Measurements from ENCODE around the gene MIAT.
"Not testable (repeated sequence)": the region's sequence is repeated elsewhere in the genome, so short reads cannot be mapped to it uniquely, and the experiment has no call there.

Gene MIAT

GRCh38 chr22:26656891-26657851 is at the start of gene MIAT:
MIAT (plus strand) TSS chr22:26657588.
- peak; percentile 76 for DNase-seq

GRCh38 chr22:26608129-26608528 is 49.3 kb upstream of the MIAT start:
- DNase-seq: no peak

- DNase-seq: no peak
Observed at GRCh38 chr22:26609287-26609686, 48.1 kb upstream of the MIAT start.

GRCh38 chr22:26610072-26610958 is 47.1 kb upstream of the MIAT start:
- DNase-seq: no peak

GRCh38 chr22:26610996-26611395 is 46.4 kb upstream of the MIAT start:
- no peak for DNase-seq

GRCh38 chr22:26612652-26613051 is 44.7 kb upstream of the MIAT start:
- no peak for DNase-seq

- DNase-seq: not testable (repeated sequence)
Observed at GRCh38 chr22:26613753-26614152, 43.6 kb upstream of the MIAT start.

GRCh38 chr22:26614322-26614721 is 43.1 kb upstream of the MIAT start:
- no peak for DNase-seq

GRCh38 chr22:26615149-26615548 is 42.2 kb upstream of the MIAT start:
- no peak for DNase-seq

- DNase-seq: no peak
Observed at GRCh38 chr22:26615830-26616435, 41.5 kb upstream of the MIAT start.

GRCh38 chr22:26616650-26617049 is 40.7 kb upstream of the MIAT start:
- no peak for DNase-seq

GRCh38 chr22:26617271-26618199 is 39.9 kb upstream of the MIAT start, which contains the start of gene CRYBB1:
CRYBB1 (minus strand) TSS chr22:26618027; CDS start chr22:26616319, 1,708 bp downstream.
- no peak for DNase-seq

- DNase-seq: no peak
Observed at GRCh38 chr22:26618455-26618854, 38.9 kb upstream of the MIAT start.

- no peak for DNase-seq
Observed at GRCh38 chr22:26619510-26619909, 37.9 kb upstream of the MIAT start.

GRCh38 chr22:26620197-26620596 is 37.2 kb upstream of the MIAT start:
- DNase-seq: no peak

GRCh38 chr22:26621663-26622062 is 35.7 kb upstream of the MIAT start, which contains the start of gene CRYBA4:
CRYBA4 (plus strand) TSS chr22:26621963; CDS start chr22:26622597, 634 bp downstream.
- no peak for DNase-seq

GRCh38 chr22:26623984-26624383 is 33.4 kb upstream of the MIAT start:
- DNase-seq: no peak

- no peak for DNase-seq
Observed at GRCh38 chr22:26624803-26625202, 32.6 kb upstream of the MIAT start.

GRCh38 chr22:26629988-26630761 is 27.2 kb upstream of the MIAT start:
- no peak for DNase-seq

- DNase-seq: no peak
Observed at GRCh38 chr22:26631282-26631681, 26.1 kb upstream of the MIAT start.
